COLO829 (cell line): ENCODE results near the gene TEX10.
"Not testable (repeated sequence)": the region's sequence is repeated elsewhere in the genome, so short reads cannot be mapped to it uniquely, and the experiment has no call there.

Experiments used
- DNase-seq: peaks from one replicate; pipeline ENCODE4 v3.0.0; 2012; ENCODE audit warnings: low spot score

Gene TEX10

DNA sequence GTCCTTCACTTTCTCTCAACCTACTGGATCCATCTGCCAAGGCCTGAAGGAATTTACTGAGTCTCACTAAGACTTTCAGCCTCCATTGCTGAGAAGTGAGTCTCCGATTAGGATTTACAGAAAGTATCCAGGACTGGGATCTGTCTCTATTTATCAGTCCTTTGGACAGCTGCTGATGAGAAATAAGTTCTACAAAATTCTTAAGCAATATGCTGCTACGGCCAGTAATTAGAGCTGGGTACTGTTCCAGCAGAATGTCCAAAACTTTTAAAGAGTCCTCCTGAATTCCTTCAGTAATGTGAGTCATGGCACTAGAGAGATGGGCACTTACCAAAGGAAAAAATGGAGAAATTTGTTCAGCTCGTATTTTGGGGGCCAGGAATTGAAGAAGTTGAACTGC is 5.9 kb downstream of the TEX10 start:
- DNase-seq: no peak

DNA sequence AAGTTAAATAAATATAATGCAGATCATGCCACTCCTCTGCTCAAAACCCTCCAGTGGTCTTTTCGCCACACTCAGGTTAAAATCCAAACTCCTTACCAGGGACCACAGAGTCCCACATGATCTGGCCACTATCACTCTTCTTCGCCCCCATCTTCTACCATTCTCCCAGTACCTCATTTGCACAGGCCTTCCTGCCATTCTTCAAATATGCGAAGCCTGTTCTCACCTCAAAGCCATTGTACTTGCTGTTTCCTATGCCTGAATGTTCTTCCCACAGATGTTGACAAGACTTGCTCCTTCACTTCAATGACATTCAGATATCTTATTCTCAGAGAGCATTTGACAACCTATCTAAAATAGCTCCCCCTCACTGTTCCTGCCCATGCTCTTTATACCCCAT is 10.9 kb downstream of the TEX10 start:
- DNase-seq: no peak

DNA sequence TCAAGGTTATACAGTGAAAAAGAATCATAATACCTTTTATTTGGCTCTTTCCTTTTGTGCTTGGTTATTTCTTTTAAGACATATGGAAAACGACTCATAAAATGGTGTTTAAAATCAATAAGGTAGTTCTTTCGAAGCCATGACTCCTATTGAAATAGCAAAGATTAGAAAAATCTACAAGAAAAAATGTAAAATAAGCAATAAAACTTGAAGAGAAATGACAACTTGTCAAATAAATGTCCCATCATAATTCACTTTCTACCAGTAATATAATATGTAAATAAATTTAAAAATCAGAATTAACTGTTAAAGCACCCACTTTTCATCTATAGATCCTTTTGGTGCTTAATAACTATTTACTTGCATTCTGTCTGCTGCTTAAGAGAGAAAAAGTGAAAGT is 12.5 kb downstream of the TEX10 start:
- DNase-seq: no peak

DNA sequence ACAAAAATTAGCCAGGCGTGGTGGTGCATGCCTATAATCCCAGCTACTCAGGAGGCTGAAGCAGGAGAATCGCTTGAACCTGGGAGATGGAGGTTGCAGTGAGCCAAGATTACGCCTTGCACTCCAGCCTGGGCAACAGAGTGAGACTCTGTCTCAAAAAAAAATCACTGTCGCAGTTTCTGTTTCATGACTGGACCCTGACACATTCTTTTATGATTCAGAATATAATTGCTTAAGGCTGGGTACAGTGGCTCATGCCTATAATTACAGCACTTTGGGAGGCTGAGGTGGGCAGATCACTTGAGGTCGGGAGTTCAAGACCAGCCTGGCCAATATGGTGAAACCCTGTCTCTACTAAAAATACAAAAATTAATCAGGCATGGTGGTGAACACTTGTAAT is 14.0 kb downstream of the TEX10 start:
- DNase-seq: not testable (repeated sequence)

DNA sequence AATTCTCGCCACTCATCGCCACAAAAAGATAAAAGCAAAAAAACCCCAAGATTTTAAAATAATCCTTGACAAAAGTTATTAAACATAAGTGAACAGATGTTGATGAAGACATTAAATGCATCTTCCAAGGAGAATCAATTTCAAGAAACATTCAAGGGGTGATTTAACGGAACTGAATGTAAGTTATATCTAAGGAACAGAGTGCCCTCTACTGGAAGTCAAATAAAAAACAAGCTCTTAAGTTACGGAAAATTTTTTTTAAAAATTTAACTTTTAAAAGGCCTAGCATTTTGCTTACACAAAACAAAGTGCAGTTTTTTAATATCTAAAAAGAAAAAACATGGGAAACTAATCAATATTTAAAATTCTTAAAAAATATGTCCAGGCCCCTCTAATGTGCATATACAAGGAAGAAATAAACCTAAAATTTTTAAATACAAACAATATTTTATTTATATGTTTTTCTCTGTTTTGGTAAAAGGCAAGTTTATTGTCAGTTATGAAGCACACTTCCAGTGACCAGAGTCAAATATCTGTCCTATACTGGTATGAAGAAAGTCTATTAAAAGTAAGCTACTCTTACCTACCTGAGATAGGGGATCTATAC is 28.0 kb downstream of the TEX10 start:
- DNase-seq: peak; percentile 26

DNA sequence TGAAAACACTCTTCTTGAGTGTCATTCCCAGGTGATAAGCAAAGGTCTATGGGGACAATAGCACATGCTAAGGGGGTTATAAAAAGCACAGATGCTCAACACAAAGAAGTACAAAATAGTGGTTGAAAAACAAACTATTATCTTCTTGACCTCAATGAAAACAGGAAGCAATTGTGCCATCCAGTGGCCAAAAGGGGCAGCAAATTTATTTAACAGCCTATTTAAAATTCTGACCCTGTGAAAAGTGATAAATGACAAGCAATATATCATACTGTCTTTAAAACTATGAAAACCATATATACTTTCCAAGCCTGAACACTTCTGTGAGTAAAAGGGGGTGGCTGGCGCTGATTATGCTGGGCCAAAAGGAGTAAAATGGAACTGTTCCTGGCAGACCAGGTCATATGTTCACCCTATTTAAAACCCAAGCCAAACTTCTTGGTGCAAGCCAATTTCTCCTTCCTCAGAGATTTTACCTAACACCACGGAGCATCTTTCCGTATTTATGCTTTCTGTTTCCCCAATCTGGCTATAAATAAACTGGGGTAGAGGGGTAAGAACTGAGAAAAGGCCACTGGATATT is 29.7 kb downstream of the TEX10 start:
- DNase-seq: peak; percentile 38

DNA sequence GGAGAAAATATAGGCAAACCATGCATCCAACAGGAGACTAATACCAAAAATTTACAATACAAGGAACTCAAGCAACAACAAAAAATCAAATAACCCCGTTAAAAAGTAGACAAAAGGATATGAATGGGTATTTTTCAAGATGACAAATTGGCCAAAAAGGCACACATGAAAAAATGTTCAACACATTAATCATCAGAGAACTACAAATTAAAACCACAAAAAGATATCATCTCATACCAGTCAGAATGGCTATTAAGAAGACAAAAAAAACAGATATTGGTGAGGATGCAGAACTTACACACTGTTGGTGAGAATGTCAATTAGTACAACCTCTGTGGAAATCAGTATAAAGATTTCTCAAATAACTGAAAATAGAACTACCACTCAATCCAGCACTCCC is 35.0 kb downstream of the TEX10 start:
- no peak for DNase-seq

DNA sequence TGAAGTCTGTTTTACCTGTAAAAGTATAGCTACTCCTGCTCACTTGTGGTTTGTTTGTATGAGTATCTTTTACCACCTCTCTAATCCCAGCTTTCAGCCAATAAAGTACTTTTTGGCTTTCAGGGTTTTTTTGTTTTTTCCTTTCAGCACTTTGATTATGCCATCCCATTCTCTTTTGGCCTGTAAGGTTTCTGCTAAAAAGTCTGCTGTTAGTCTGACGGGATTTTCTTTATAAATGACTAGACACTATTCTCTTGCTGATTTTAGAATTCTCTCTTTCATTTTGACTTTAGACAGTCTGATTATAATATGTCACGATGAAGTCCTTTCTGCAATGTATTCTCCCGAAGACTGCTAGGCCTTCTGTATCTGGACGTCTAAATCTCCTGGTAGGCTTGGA is 37.2 kb downstream of the TEX10 start:
- no peak for DNase-seq

DNA sequence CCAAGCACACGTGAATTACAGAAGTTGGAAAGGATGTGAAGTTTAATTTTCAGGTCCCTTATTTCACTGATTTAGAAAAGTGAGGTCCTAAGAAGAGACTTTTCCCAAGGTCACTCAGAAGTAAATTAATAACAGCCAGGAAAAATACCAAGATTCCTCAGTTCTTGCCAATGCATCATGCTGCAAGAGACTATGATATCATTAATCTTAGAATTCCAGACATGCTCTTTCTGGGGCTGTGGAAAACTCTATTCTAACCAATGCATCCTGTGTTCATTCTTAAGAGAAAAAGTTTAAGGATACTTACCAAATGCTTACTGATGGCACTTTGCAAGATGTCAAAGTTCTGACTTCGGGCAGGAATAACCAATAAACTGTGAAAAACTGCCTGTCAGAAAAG is 42.8 kb downstream of the TEX10 start:
- no peak for DNase-seq

DNA sequence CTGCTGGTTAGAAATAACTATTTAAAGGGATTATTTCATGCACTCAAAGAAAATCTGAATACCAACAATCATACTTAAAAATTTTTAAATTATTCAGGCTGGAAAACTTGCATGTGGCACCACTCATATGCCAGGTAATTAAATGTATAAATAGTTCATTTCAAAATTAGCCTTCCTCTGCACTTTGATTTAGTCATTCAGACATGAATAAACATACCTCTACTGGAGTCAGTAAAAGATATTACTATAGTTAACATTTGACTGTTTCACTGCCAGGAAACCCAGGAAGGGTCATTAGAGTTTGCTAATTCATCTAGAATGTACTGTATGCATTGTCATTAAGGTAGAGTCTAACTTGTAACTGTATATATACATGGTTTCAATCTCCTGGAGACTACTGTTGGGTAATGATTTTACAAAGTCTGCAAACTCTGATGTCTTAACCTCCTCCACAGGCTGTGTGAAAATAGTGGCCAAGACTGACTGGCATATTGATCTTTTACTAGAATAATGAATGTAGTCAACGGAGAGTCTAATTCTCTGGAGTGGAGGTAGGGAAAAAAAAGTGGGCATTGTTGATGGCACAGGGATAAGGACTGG is 43.7 kb downstream of the TEX10 start:
- no peak for DNase-seq

DNA sequence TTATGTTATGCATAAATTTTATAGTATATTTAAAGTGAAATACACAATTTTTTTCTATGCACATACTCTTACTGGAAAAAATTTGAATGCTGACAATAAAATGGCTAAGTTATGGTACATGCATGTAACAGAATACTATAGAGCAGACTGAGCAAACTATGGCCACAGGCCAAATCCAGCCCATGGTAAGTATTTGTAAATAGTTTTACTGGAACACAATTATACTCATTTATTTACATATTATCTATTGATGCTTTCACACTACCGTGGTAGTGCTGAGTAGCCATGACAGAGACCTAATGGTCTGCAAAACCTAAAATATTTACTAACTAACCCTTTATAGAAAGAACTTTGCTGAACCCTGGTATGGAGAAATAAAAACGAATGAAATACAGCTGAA is 45.7 kb downstream of the TEX10 start:
- no peak for DNase-seq

DNA sequence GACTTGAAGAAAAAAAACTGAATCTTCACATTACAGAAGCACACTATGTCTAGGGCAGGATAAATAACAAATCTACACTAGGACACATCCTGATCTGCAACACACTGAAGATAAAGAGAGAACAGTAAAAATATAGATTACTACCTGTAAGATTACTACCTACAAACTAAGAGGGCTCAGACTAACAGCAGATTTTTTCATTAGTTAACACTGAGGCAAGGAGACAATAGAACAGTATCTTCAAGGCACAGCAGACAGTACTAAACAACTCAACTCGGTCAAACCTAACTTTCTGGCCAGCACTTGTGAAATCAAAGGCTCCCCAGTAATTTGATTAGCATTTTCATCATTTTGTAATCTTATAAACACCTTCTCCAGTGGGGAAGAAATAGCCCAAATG is 46.5 kb downstream of the TEX10 start:
- DNase-seq: no peak

DNA sequence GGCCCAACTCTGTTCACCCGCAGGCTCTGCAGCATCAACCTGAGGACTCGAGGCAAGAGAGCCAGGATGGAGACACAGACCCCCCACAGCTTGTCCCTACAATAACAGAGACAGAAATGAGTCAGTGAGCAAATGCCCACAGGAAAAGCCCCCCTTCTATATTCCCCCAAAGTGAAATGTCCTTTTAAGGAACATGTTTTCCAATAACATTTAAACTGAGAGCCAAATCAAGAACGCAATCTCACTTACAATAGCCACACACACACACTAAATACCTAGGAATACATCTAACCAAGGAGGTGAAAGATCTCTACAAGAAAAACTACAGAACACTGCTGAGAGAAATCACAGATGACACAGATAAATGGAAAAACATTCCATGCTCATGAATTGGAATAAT is 49.0 kb downstream of the TEX10 start:
- no peak for DNase-seq

DNA sequence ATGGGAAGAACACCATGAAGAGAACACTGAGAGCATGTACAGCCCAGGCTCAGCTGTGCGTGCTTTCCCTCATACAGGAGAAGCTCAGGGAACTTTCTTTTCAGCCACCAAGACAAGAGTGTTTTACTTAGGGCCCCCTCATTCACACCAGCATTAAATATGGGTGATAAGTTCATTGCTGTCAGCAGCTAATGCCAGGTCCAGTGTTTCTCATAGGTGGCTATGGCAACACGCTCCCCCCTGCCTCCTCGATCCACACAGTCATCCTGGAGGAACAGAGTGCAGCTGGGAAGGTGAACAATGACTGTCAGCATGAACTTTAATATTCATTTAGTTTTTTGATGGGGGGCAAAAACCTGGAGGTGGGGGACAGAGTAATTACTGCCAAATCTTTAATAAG is 54.4 kb downstream of the TEX10 start:
- no peak for DNase-seq

DNA sequence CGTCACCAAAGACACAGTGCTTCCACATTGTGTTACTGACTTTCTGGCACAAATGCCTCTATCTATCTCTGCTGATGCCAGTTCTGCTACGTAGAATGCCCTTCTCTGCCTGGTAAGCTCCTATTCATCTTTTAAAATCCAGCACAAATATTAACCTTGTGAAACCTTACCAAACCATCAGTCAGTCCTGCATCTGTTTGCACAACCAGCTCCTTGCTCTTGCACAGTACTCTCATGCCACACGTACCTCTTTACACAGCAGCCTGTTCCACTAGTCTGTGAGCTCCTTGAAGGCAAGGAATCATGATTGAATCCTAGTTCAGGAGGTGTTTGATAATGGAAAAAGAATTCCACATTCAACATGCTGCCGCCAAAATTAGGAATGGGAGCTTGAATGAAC is 56.3 kb downstream of the TEX10 start:
- no peak for DNase-seq

DNA sequence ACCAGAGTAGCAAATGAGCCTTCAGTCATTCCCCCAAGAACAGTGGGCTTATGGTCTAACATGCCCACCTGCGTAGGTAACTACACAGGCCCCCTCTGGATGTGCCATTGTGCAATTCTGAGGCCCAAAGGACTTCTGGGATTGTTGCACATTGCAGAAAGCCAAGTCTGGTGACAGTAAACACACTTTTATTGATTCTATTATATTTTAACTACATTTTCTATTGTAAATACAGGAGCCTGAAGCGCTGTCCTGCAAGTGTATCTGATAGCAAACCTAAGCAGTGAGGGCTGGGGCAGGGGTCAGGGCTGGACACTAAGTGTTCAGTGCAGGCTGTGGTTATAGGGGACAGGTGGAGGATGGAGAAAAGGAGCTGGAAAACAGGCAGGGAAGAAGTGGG is 57.5 kb downstream of the TEX10 start:
- DNase-seq: no peak

DNA sequence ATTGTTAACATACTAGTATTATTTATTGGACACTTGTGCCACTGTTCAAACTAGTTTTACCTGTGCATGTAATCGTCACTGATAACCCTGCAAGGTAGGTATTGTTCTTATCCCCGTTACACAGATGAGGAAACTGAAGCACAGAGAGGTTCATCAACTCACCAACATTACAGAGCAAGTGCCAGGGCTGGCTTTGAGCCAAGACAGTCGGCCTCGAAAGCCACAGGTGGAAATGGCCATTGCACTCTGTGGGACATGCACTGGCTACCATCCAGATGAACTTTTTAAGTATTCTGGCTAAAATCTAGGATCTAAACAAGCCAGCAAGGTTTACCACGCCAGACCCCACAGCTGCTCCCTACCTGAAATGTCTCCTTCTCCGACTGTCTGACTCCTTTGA is 57.9 kb downstream of the TEX10 start:
- DNase-seq: no peak

DNA sequence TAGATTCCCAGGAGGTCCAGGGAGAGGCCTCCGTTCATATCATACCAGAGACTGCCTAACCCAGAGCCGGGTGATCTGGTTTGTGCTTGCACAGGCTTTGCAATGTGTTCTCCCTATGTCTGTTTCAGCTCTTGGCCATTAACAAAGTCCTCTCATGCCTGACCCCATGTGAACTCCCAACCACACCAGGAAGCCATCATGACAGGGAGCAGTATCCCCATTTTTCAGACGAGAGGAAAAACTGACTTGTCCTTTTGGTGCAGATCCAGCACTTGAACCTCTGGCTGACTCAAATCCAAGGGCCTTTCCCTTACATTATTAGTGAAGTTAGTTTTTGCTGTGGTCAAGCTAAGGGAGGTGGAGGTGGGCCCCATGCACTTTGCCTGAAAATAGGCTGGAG is 58.4 kb downstream of the TEX10 start:
- DNase-seq: no peak

DNA sequence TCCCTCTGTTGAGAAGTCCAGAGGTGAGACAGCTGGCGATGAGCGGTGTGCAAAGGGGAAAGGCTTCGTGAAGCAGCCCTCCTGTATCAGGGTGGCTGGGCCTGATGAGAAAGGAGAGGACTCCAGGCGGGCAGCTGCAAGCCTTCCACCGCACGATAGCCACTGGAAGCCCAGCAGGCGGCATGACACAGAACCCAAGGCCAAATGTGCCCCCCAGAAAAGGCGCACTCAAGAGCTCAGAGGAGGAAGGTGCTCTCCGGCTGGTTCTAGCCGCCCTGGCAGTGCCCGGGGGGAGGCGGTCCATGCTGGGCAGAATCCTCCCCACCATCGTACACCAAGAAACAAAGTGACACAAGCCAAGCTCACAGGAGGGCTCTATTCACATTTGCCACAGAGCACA is 60.3 kb downstream of the TEX10 start:
- no peak for DNase-seq

DNA sequence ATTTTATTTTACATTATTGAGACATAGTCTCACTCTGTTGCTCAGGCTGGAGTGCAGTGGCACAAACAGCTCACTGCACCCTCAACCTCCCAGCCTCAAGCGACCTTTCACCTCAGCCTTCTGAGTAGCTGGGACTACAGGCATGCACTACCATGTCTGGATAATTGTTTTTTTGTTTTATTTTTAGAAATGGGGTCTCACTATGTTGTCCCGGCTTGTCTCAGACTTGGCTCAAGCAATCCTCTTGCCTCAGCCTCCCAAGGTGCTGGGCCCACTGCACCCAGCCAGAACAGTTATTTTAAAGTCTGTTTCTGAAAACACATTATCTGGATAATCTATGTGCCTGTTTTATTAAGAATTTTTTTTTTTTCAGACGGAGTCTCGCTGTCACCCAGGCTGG is 62.0 kb downstream of the TEX10 start:
- no peak for DNase-seq

DNA sequence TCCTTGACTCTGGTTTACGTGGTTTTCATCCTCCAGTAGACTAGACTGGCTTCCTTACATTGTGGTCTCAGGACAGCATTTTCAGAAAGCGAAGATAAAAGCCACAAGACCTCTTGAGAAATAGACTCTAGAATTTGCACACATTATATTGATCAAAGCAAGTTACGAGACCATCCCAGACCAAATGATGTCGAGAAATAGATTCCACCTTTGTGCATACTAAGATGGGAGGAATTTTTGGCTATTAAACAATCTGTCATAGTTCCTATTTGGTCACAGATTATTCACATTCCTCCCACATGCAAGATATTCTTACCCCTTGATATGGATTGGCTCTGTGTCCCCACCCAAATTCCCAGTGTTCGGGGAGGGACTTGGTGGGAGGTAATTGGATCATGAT is 65.6 kb downstream of the TEX10 start:
- DNase-seq: no peak

DNA sequence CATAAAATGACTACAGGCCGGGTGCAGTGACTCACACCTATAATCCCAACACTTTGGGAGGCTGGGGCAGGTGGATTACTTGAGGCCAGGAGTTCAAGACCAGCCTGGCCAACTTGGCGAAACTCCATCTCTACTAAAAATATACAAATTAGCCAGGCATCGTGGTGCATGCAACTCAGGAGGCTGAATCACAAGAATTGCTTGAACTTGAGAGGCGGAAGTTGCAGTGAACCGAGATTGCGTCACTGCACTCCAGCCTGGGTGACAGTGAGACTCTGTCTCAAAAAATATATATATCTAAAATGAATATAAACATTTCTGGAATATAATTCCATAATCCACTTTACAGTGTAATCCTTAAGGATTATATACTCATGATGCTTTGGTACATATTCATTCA is 66.5 kb downstream of the TEX10 start:
- DNase-seq: no peak

DNA sequence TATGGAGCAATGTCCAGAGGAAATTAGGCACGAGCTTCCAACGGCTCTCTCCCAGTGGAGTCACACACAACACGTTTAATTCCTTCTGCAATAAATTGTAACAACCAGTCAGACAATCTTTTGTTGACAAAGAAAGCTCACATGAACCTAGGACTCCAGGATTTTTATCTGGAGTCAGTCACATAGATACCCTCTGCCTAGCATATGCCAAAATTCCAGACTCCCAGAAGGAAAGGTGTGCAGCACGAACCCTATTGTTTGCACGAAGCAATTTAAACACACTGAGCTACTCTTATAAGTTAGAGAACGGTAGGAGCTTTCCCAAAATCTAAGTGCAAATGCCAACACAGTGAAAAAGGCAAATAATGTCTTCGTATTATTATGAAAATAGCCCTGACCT is 67.1 kb downstream of the TEX10 start:
- no peak for DNase-seq

DNA sequence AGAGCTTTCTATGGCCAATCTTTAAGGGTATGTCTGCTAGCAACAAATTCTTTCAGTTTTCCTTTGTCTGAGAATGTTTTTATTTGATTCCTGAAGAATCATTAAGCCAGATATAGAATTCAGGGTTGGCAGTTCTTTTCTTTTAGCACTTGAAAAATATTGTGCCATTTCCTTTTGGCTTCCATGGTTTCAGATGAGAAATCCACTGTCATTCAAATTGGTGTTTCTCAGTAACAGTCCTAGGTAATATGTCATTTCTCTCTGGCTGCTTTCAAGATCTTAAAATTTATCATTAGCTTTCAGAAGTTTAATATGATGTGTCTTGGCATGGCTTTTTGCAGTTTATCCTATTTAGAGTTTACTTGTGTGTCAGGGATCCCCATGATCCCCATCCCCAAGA is 67.7 kb downstream of the TEX10 start:
- no peak for DNase-seq
